Activated T-helper 1 cell treated with Interleukin-2 at 50 U/mL for 16 hours (primary cell): Measurements from ENCODE around the gene PIEZO2.

Experiments
- DNase-seq: peaks from one replicate; pipeline ENCODE4 v3.0.0-alpha.2; 2020; ENCODE audit warnings: low read depth

PIEZO2 gene

DNA sequence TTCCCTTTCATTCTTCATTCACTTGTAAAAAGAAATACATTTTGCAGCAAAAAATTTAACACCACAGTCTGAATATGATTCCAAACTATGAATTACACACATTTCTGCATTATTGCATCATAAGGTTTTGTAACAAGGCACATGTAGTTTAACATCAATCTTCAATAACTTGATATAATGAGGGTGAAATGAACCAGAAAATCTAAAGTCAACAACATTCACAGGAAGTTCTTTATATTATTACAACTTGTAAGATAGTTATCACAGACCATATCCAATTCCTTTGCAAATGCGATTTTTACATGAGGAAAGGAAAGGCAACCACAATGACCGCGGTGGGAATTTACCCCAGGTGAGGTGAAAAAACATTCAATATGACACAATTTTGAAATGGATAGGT is 410.2 kb downstream of the PIEZO2 start:
- DNase-seq = no peak

GRCh38 chr18:10736984-10737383 is 412.4 kb downstream of the PIEZO2 start:
- no peak for DNase-seq

DNA sequence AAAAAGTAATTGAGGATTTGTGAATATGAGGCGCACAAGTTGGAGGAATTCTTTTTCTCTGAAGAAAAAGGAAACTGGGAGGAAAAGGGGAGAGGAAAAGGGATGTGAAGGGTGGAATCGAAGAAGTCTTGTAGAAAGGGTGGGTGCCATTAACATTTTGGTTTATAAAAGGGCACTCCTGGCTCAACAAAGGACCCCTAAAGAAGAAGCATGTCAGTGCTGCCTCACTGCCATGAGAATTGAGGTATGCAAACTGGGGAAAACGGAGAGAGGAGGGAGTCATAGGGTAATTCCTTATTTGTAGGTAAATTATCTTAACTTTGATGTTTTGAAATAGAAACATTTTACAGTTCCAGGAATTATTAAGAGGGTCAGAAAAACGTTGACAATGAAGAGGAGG is 416.4 kb downstream of the PIEZO2 start:
- no peak for DNase-seq

GRCh38 chr18:10727477-10727876 is 421.9 kb downstream of the PIEZO2 start:
- DNase-seq = no peak

DNA sequence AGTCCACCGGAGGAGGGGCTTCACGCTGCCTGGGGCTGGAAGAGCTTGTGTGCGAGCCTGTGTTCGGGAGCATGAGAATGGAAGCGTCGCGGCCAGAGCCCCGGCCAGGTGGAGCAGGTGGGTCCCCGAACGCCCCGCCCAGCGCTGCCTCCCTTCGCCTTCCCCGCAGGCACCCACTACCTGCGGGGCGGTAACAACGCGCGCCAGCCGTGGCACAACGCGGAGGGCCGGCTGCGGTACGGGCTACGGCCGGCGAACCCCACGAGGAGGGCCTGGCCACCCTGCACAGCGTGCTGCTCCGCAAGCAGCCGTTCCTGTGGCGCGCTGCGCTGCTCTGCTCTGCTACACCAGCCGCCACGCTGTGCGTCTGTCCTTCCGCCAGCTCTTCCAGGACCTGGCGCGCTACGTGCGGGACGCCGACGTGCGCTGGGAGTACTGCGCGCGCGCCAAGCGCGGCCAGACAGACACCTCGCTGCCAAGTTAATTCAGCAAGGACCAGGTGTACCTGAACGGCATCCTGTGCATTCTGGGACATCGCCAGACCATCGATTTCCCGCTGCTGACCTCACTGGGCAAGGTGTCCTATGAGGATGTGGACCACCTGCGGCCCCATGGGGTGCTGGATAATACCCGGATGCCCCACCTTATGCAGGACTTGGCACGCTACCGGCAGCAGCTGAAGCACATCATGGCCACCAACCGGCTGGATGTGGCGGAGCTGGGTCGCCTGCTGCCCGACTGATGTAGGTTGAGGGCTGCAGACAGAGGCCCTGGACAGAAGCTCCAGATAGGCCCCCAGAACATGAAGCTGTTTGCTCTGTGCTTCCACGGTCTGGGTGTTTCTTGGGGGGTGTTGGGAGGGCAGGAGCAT is 422.9 kb downstream of the PIEZO2 start:
- no peak for DNase-seq

GRCh38 chr18:10724666-10725065 is 424.7 kb downstream of the PIEZO2 start:
- DNase-seq = no peak

DNA sequence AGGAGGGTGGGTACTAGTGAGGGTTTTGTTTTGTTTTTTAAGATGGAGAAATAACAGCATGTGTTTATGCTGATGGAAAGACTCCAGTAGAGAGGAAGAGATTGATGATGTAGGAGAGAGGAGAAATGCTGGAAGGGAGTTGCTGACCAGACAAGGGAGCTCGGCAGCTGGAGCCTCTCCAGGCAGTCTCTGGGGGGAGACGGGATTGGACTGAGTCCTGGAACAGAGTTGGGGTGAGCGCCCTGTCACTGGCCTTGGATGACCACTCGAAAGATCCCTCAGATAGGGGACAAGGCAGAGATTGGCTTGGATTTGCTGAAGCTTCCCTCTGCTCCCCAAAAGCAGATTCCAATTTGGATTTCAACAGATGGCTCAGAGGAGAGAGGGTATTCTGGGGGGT is 425.9 kb downstream of the PIEZO2 start:
- no peak for DNase-seq

DNA sequence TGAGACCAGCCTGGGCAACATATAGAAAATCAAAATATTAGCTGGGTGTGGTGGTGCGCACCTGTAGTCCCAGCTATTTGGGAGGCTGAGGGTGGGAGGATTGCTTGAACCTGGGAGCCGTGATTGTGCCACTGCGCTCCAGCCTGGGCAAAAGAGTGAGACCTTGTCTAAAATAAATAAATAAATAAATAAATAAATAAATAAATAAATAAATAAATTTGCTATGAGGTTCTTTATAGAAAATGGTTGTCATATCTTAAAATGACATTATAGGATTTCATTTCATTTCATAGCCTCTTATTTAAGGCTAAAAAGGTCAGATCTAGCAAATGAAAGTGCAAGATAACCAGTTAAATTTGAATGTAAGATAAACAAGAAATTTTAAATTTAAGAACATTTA is 430.6 kb downstream of the PIEZO2 start:
- DNase-seq = no peak

GRCh38 chr18:10715791-10716190 is 433.6 kb downstream of the PIEZO2 start:
- no peak for DNase-seq

DNA sequence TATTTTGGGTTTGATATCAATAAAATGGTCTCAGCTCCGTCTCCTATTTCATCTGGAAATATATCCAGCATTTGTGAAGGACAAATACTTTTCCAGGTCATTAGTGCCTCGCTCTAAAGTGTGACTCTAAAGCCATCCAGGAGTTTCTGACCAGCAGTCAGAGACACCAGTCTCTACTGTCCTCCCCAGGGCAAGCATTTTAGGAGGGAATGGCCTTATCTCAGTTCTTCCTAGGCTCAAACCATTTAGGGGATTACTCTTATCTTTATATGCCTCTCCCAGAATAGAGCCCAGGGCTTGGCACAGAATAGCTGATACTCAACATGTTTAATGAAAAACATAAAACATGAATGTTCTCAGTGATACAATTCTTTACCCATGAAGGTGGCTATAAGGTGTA is 436.0 kb downstream of the PIEZO2 start:
- DNase-seq = no peak

DNA sequence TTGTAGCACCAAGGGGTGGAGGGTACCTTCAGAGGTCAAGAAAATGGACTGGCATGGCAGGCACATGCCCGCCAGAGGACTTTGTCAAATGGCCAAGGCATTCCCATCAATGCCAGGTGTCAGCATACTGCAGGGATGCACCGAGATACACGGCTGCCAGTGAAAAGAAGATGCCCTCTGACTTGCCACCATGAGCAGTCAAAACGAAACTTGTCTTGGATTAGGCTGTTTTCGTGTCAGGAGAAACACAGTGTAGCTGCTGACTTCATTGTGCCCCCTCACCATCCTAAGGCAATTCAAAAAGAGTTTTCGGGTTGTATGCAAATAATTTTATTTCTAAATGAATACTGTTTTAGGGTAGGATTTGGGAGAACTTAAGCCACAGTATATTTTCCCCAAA is 442.1 kb downstream of the PIEZO2 start:
- DNase-seq = no peak

- DNase-seq = no peak
Measured at GRCh38 chr18:10705786-10706185, 443.6 kb downstream of the PIEZO2 start.

- no peak for DNase-seq
Measured at GRCh38 chr18:10705291-10705690, 444.1 kb downstream of the PIEZO2 start.

- no peak for DNase-seq
Measured at GRCh38 chr18:10702206-10702605, 447.2 kb downstream of the PIEZO2 start.

DNA sequence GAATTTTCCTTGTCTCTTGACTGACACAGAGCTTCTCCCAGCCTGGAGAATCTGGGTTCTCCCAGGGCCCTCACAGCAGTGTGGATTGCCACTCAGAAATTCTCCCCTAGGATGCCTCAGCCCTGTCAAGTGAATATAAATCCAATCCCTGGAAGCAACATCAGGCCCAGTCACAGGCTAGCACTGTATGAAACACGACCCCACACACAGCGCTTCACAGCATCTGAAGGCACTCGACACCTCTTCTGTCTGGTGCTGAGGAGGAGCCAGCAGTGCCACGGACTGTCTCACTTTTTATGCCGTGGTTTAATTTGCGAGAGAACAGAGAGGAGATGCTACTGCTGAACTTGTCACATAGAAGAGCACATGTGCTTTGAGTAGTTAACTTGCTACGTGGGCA is 459.0 kb downstream of the PIEZO2 start:
- DNase-seq = no peak

- no peak for DNase-seq
Measured at GRCh38 chr18:10690035-10690329, 459.4 kb downstream of the PIEZO2 start.

GRCh38 chr18:10689236-10690034 is 459.9 kb downstream of the PIEZO2 start:
- no peak for DNase-seq

DNA sequence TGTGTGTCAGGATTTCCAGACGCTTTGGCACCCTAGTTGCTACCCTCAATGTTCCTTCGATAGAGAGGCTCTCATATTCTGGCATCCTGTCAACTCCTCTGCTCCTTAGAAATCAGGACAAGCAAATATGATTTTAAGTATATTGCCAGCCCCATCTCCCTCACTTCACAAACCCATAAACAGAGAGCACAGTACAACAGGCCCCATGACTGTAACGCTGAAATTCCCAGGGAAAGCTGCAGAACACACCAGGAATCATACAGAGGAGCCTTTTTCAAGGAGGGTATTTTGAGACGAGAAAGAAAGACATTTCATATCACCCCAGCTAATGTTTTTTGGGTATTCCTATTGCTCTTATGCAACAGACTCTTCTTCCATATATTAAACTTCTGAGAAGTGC is 460.6 kb downstream of the PIEZO2 start:
- no peak for DNase-seq

DNA sequence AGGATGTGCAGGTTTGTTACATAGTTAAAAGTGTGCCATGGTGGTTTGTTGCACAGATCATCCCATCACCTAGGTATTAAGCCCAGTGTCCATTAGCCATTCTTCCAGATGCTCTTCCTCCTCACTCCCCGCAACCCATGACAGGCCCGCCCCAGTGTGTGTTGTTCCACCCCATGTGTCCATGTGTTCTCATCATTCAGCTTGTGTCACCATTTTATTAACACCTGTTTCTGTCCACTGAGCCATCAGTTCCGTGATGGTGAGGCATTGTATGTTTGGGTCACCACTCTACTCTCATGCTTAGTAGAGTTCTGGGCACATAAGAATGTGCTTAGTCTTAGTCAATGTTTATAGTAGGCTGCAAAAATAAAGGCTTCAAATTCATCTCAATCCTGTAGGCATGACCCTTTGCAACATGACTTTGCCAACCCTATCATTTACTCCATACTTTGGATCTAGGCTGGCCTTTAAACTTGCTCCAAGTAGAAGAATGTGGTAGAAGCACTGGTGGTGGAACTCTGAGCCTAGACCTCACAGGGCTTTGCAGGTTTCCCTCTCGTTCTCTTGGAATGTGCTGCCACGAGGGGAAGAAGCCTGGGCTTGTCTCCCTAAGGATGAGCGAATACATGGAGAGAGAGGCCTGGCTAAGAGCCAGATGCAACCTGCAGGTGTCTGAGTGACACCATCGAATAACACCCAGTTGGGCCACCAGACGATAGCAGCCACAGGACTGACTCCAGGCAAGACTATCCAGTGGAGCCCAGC is 462.0 kb downstream of the PIEZO2 start:
- DNase-seq = no peak

DNA sequence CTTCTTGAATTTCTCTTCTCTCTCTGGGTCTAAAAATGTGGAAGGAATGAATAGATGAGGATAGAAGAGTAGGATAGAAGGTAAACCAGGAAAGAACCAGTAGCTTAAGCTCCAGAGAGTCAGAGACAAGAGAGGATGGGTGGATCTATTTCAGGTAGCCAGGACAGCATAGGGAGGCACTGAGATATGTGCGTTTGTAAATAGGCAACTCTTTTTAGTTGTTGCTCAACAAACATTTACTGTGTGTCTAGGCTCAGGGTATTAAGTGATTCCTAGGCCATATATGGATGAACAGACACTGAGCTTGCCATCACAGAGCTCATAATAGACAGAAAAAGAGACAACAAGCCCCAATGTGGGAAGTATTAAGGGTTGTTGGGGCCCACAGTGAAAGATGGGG is 463.1 kb downstream of the PIEZO2 start:
- no peak for DNase-seq

GRCh38 chr18:10685484-10685883 is 463.9 kb downstream of the PIEZO2 start:
- no peak for DNase-seq

- DNase-seq = no peak
Measured at GRCh38 chr18:10682368-10682714, 467.0 kb downstream of the PIEZO2 start.
